Left renal cortex interstitium (tissue), 4 donors: ENCODE measurements around the gene MAP2K2. TPM values are rescaled to one million over a fixed set of nuclear protein-coding genes. Genes with fewer than 3 reads are reported as not detected.

Experiments used
- DNase-seq, 4 donors: peaks; one replicate each; pipeline ENCODE4 v3.0.0-alpha.2; 2013; ENCODE audit warnings: low read depth in 4 of 4, low spot score in 2 of 4, missing footprints in 1 of 4
- polyA plus RNA-seq, 4 donors: library from polyadenylated mRNA; unstranded; fragments of 120-200 nt; gene quantifications; one replicate each; pipeline ENCODE4 v1.2.1, GENCODE V29; 2013; ENCODE audit not compliant: insufficient read length in 4 of 4

MAP2K2 gene
- polyA plus RNA-seq, 4 donors = 81.9 to 151 (median 130) TPM

- no peak for DNase-seq
Measured at GRCh38 chr19:4046946-4047683, 76.8 kb downstream of the MAP2K2 start.

DNA sequence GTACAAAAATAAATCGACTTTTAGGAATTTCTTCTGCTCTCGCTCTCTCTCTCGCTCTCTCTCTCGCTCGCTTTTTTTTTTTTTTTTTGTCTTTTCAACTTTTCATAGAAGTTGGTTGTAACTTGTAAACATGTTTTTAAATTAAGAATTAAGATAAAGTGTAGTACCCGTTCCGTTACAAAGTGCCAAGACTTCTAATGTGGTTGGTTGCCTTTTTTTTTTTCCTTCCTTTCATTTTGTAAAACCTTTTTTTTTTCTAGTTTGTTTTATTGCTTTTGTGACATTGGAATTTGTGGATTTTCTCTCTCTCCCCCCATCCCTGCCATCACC is 77.6 kb downstream of the MAP2K2 start:
- no peak for DNase-seq

GRCh38 chr19:4045597-4046361 is 78.1 kb downstream of the MAP2K2 start:
- DNase-seq = no peak

DNA sequence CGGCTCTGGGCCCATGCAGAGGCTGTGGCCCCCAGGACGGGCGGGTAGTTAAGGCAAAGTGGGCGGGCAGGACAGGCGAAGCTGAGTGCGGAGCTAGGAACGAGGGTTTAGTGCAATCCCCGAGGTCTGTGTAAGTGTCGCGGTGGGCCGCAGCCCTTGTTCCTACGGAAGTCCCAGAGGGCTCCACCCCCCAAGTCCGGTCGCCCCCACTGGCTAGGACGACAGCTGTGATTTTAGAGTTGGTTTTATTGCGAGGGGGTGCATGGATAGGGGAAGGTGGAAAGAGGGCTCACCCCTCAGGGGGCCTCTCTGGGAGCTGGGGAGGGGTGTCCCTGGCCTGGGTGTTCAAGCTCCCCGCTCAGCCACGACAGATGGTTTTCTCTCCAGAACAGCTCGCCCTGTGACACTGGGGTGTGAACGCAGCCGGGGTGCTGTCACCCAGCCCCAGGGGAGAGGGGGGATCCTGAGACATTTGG is 78.9 kb downstream of the MAP2K2 start:
- DNase-seq = no peak

DNA sequence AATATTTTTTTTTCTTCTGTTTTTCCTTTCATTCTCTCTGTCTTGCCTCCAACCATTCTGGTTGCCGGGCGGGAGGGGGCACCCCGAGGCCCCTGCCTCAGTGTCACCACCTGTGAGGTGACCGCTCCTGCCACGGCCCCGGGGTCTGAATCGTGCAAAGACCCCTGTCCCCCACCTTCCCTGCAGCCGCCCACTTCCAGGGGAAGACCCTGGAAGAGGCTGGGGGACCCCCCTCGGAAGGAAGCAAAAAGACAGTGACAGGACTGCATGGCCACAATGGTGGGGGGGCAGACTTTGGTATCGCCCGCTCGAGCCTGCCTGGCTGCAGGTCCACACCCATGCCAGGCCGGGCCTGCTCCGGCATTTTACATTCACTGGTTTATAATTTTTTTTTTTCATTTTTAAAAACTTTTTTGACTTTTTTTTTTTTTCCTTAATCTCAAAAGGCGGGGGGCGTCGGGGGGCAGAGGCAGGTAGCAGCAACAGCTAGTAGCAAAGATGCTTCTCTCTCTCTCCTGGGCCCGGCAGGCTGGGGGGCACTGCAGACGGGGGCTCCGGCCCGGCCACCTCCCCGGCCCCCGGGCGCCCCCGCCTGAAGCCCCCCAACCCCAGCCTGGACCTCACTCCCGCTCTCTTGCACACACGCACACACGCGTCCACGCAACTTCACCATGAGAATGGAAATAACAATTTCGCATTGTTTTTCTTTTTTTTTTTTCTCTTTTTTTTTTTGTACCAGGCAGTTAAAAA is 79.8 kb downstream of the MAP2K2 start:
- DNase-seq = no peak

DNA sequence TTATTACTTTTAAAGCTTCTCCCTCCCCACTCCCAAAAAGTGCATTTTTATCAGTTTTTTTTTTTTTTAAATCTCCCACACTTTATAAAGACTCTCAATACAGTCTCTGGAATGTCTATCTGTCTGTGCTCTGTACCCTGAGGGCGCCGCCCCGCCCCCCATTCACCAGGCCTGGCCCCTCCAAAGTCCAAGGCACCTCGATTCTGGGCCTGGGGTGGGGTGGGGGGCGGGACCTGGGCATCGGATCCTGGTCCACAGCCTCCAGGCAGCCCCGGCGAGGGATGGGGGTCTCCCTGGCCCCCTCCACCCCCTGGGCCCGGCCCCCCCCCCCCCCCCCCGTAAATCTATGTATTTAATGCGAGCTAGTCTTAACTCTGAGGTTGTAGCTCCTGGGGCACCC is 80.5 kb downstream of the MAP2K2 start:
- DNase-seq = no peak

- DNase-seq = no peak
Measured at GRCh38 chr19:4042731-4043082, 81.2 kb downstream of the MAP2K2 start.

- DNase-seq = no peak
Measured at GRCh38 chr19:4042064-4042730, 81.7 kb downstream of the MAP2K2 start.

Other genes with a start within 250 kb of the MAP2K2 start
- under 1 TPM; 0.16 to 0.95 (median 0.53) TPM for gene ATCAY, start 243.4 kb downstream of the MAP2K2 start, polyA plus RNA-seq
- under 1 TPM in 3 of 4 donors, not detected in 1; 0.16 to 0.25 (median 0.18) TPM for gene NMRK2, start 191.1 kb downstream of the MAP2K2 start, polyA plus RNA-seq
- 10 to 100 TPM; 34.4 to 52.3 (median 47.1) TPM for gene DAPK3, start 153.0 kb downstream of the MAP2K2 start, polyA plus RNA-seq
- 1,000 to 10,000 TPM; 1,516 to 2,178 (median 1,698) TPM for gene EEF2, start 138.7 kb downstream of the MAP2K2 start, polyA plus RNA-seq
- 10 to 100 TPM; 29.0 to 50.9 (median 36.3) TPM for gene PIAS4, start 116.4 kb downstream of the MAP2K2 start, polyA plus RNA-seq
- 10 to 100 TPM in 3 of 4 donors, 1 to 10 TPM in 1; 7.6 to 15.6 (median 11.8) TPM for gene ZBTB7A, start 57.2 kb downstream of the MAP2K2 start, polyA plus RNA-seq
- 1 to 10 TPM in 3 of 4 donors, under 1 TPM in 1; 0.65 to 1.7 (median 1.4) TPM for gene CREB3L3, start 29.5 kb upstream of the MAP2K2 start, polyA plus RNA-seq
- gene SIRT6, start 58.4 kb upstream of the MAP2K2 start, polyA plus RNA-seq = 10 to 100 TPM; 14.8 to 28.3 (median 22.7) TPM
- 1 to 10 TPM in 3 of 4 donors, under 1 TPM in 1; 0.95 to 1.8 (median 1.4) TPM for gene ANKRD24, start 58.6 kb upstream of the MAP2K2 start, polyA plus RNA-seq
- under 1 TPM; 0.18 to 0.68 (median 0.51) TPM for gene EBI3, start 105.4 kb upstream of the MAP2K2 start, polyA plus RNA-seq
- gene YJU2, start 123.0 kb upstream of the MAP2K2 start, polyA plus RNA-seq = 10 to 100 TPM; 19.7 to 28.5 (median 22.7) TPM
- gene SHD, start 155.1 kb upstream of the MAP2K2 start, polyA plus RNA-seq = 1 to 10 TPM; 1.5 to 3.3 (median 2.3) TPM
- gene TMIGD2, start 178.3 kb upstream of the MAP2K2 start, polyA plus RNA-seq = under 1 TPM; 0.33 to 0.61 (median 0.48) TPM
- gene FSD1, start 180.5 kb upstream of the MAP2K2 start, polyA plus RNA-seq = 10 to 100 TPM in 1 of 4 donors, 1 to 10 TPM in 3; 3.9 to 11.4 (median 7.1) TPM
- 10 to 100 TPM; 21.0 to 33.6 (median 28.5) TPM for gene STAP2, start 214.7 kb upstream of the MAP2K2 start, polyA plus RNA-seq
- 10 to 100 TPM; 21.8 to 36.6 (median 28.9) TPM for gene MPND, start 219.4 kb upstream of the MAP2K2 start, polyA plus RNA-seq